Mucosa of gallbladder (tissue), 1 donor: ENCODE measurements around the gene MSI2. TPM values are rescaled to one million over a fixed set of nuclear protein-coding genes. Genes with fewer than 3 reads are reported as not detected.
"Not testable (repeated sequence)": the region's sequence is repeated elsewhere in the genome, so short reads cannot be mapped to it uniquely, and the experiment has no call there.

Source experiments
- DNase-seq: peaks from one replicate; pipeline ENCODE4 v3.0.0-alpha.2; 2020; ENCODE audit warnings: low spot score
- total RNA-seq: library from RNA; stranded (reverse); gene quantifications from one replicate; pipeline ENCODE4 v1.2.1, GENCODE V29; 2021
- donor health status: DM: no; HTN: no; CAD: no.

Gene MSI2
- total RNA-seq: 133 TPM

- peak; percentile 94 for DNase-seq
Observed at GRCh38 chr17:57255776-57256681, at the start of gene MSI2. MSI2 (plus strand) TSS chr17:57256523; CDS start chr17:57256743, 220 bp downstream.

GRCh38 chr17:57206928-57207327 lies 49.4 kb upstream of the MSI2 start:
- DNase-seq: no peak

GRCh38 chr17:57207396-57207795 lies 48.9 kb upstream of the MSI2 start:
- no peak for DNase-seq

GRCh38 chr17:57210224-57210553 lies 46.1 kb upstream of the MSI2 start:
- no peak for DNase-seq

- DNase-seq: no peak
Observed at GRCh38 chr17:57210972-57211411, 45.3 kb upstream of the MSI2 start.

- DNase-seq: no peak
Observed at GRCh38 chr17:57211543-57211942, 44.8 kb upstream of the MSI2 start.

- DNase-seq: no peak
Observed at GRCh38 chr17:57213180-57213825, 43.0 kb upstream of the MSI2 start.

GRCh38 chr17:57215317-57215716 lies 41.0 kb upstream of the MSI2 start:
- no peak for DNase-seq

- no peak for DNase-seq
Observed at GRCh38 chr17:57221366-57222350, 34.7 kb upstream of the MSI2 start.

GRCh38 chr17:57222422-57222821 lies 33.9 kb upstream of the MSI2 start:
- DNase-seq: not testable (repeated sequence)

GRCh38 chr17:57225127-57225526 lies 31.2 kb upstream of the MSI2 start:
- DNase-seq: no peak

- no peak for DNase-seq
Observed at GRCh38 chr17:57226793-57227192, 29.5 kb upstream of the MSI2 start.

GRCh38 chr17:57228911-57229310 lies 27.4 kb upstream of the MSI2 start:
- no peak for DNase-seq

- DNase-seq: no peak
Observed at GRCh38 chr17:57234061-57234738, 22.1 kb upstream of the MSI2 start.

GRCh38 chr17:57234739-57235092 lies 21.6 kb upstream of the MSI2 start:
- DNase-seq: no peak

GRCh38 chr17:57235124-57235523 lies 21.2 kb upstream of the MSI2 start:
- DNase-seq: no peak

- DNase-seq: no peak
Observed at GRCh38 chr17:57236686-57237299, 19.5 kb upstream of the MSI2 start.

GRCh38 chr17:57240648-57241047 lies 15.7 kb upstream of the MSI2 start:
- DNase-seq: no peak

- no peak for DNase-seq
Observed at GRCh38 chr17:57242148-57242547, 14.2 kb upstream of the MSI2 start.

GRCh38 chr17:57243171-57243622 lies 13.1 kb upstream of the MSI2 start:
- DNase-seq: peak; percentile 70

GRCh38 chr17:57245786-57246185 lies 10.5 kb upstream of the MSI2 start:
- DNase-seq: no peak
